Glomerular endothelial cell (primary cell): ENCODE results near the gene CPXM1. TPM values are rescaled to one million over a fixed set of nuclear protein-coding genes. Genes with fewer than 3 reads are reported as not detected.
A peak's percentile ranks its signal among the peaks of the same experiment; 100 is the strongest.
"Not testable (repeated sequence)": the region's sequence is repeated elsewhere in the genome, so short reads cannot be mapped to it uniquely, and the experiment has no call there.

Experiments
- DNase-seq: peaks from one replicate; pipeline ENCODE4 v3.0.0-alpha.2; 2011; ENCODE audit warnings: low read depth, low spot score; ENCODE audit errors: extremely low read depth
- total RNA-seq: library from RNA; depleted of rRNA; stranded (reverse); fragments of >200 nt; gene quantifications from 2 replicates; pipeline ENCODE4 v1.2.3, GENCODE V29; 2015

The CPXM1 gene
- total RNA-seq, 1 donor from 2014 or later = 12.5 TPM

DNA sequence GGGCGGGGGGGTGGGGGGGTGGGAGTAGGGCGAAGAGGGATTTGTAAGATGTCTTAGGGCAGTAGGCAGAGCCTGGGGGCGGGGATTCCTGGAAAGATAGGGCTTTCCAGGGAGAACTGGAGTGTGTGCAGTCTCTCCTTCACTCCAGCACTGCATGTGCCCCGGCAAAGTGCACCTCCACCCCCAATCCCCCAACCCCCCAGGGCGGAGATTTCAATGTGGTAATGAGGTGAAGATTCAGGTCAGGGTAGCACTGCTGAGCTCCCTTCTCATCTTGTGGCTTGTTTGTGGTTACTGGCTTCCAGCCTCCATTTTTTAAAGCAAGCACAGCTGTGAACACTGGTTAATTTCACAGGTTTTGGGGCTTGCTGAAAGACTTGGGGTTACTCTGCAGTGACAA is 21.6 kb upstream of the CPXM1 start:
- no peak for DNase-seq

- no peak for DNase-seq
Observed at GRCh38 chr20:2820896-2821869, 20.8 kb upstream of the CPXM1 start.

- DNase-seq = no peak
Observed at GRCh38 chr20:2820084-2820895, 19.9 kb upstream of the CPXM1 start.

- DNase-seq = no peak
Observed at GRCh38 chr20:2817891-2818595, 17.6 kb upstream of the CPXM1 start.

GRCh38 chr20:2817341-2817726 is 16.9 kb upstream of the CPXM1 start:
- no peak for DNase-seq

- no peak for DNase-seq
Observed at GRCh38 chr20:2816583-2817340, 16.3 kb upstream of the CPXM1 start.

GRCh38 chr20:2816030-2816582 is 15.7 kb upstream of the CPXM1 start, which contains the start of gene TMEM239:
TSS of gene TMEM239 (plus strand) at chr20:2816364. CDS start at chr20:2816555, 191 bp downstream.
- DNase-seq = no peak

GRCh38 chr20:2815242-2815900 is 14.9 kb upstream of the CPXM1 start:
- no peak for DNase-seq

DNA sequence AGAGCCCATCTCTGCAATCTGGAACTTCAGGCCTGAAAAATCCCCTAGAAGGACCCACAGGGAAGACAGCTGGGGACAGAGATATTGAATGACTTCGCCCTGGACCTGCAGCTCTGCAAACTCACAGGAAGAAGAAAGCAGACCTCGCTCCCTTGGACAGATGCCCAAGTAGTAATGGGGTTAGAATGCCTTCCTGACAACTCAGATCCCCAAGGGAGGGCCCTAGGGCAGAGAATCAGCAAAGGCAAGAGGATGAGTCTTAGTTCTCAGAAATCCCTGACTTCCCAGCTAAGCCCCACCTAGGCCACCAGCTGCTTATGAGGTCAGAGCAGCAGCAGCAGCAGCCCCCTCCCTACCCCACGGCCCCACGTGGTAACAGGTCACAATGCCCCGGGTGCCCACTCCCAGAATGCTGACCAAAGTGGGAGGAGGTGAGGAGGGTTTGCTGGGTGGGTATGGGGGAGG is 14.2 kb upstream of the CPXM1 start, which contains the start of gene C20orf141:
TSS of gene C20orf141 (plus strand) at position 401 of the 465 bp plus-strand sequence. CDS start 198 bp downstream, outside the sequence.
- DNase-seq = peak; percentile 9

DNA sequence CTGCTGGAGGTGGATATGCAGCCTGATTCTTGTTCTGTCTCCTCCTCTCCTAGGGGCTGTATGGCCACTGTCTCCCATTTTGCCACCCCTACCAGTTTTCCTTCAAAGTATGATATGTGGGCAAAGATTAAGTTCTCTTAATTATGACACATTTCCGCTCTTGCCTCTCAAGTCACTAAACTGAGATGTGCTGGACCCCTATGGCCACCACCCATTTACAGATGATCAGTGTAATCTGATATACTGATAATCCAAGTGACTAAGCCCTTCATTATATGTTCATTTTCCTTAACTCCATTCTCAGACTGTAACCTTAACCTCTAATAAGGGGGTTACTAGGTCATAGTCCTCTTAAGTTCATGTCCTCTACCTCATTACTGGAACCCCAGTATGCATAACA is 13.6 kb upstream of the CPXM1 start:
- DNase-seq = no peak

- DNase-seq = no peak
Observed at GRCh38 chr20:2812189-2812588, 11.8 kb upstream of the CPXM1 start.

DNA sequence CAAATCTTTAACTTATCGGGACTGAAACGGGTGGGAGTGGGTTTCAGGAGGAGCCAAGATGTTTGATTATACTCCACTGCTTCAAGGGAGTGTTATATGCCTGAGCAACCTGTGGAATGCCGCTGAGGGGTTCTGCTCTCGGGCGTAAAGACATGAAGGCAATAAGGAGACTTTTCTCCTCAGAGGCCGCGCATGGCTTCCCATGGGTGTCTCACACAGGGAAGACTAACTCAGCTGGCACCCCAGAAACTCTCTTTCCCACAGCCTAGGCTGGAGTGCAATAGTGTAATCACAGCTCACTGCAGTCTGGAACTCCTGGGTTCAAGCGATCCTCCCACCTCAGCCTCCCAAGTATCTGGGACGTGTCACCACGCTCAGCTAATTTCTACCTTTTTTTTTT is 9.3 kb upstream of the CPXM1 start:
- DNase-seq = no peak

GRCh38 chr20:2807929-2808328 is 7.5 kb upstream of the CPXM1 start:
- not testable (repeated sequence) for DNase-seq

- no peak for DNase-seq
Observed at GRCh38 chr20:2807019-2807418, 6.6 kb upstream of the CPXM1 start.

- no peak for DNase-seq
Observed at GRCh38 chr20:2806351-2806701, 5.9 kb upstream of the CPXM1 start.

DNA sequence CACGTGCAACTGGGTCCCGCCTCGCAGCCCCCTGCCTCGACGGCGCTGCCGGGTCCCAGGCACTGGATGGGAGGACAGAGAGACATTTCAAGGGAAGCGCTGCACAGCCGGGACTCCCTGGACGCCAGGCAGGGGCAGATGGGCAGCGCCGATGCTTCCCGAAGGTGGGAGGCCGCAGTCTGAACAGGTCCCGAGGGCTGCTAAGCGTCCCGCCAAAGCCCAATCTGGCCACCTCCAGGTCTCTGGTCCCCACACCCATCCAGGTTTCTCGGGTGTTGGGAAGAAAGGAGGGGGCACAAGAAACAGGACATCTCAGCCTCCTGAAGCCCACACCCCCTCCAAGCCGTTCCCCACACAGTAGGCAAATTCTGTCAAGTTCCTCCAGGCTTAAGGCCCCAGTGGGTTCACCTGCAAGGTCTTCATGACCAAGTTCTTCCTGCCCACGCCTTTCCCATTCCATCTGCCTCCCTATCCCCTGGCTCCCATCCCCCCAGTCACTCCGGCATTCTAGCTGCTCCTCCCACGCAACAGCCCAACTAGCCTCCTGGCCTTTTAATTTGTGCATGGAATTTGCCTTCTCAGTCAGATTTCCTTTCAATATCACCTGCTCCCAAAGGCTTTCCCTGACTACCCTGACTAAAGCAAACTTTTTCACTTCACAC is 5.4 kb upstream of the CPXM1 start:
- DNase-seq = no peak

GRCh38 chr20:2804852-2805688 is 4.6 kb upstream of the CPXM1 start:
- DNase-seq = no peak
